H1 (cell line): Measurements from ENCODE around the gene CFAP91. TPM values are rescaled to one million over a fixed set of nuclear protein-coding genes. Genes with fewer than 3 reads are reported as not detected.

ENCODE experiments used
- CTCF ChIA-PET: fragments of 300-600 bp; sonication (Branson Sonifier 250); formaldehyde crosslinking; loops from one replicate; lab custom pipeline; 2021; ENCODE audit not compliant: partially characterized antibody; lab: Charles Lee
- POLR2A ChIA-PET: fragments of 300-600 bp; sonication (Branson Sonifier 250); formaldehyde crosslinking; loops from one replicate; lab custom pipeline; 2021; ENCODE audit warnings: inconsistent platforms; ENCODE audit not compliant: partially characterized antibody; lab: Charles Lee
- DNase-seq, 2 experiments: peaks; one replicate each; pipeline versions ENCODE4 v3.0.0 to v3.0.0-alpha.2; 2010 to 2022; ENCODE audit warnings: low spot score in 2 of 2, low read depth in 1 of 2, mixed read lengths in 1 of 2
- FAIRE-seq: peaks from 2 replicates; lab custom pipeline; 2011; peaks lifted over from hg19 to GRCh38; lab: Jason Lieb, UNC
- H2AFZ ChIP-seq: 2 replicates; pipeline ENCODE4 v1.8.1; 2012; ENCODE audit warnings: low read length, inconsistent platforms
- H2AK5ac ChIP-seq: 2 replicates; pipeline ENCODE4 v1.6.1; 2013; ENCODE audit warnings: low read depth, low read length
- H2BK120ac ChIP-seq: replicated peaks from 2 replicates; pipeline ENCODE3; 2013; ENCODE audit warnings: low read depth, low read length, inconsistent platforms
- H2BK12ac ChIP-seq: 2 replicates; pipeline ENCODE4 v1.6.1; 2013; ENCODE audit warnings: low read depth, low read length
- H2BK15ac ChIP-seq: 2 replicates; pipeline ENCODE4 v1.6.1; 2013; ENCODE audit warnings: low read length
- H2BK20ac ChIP-seq: 2 replicates; pipeline ENCODE4 v1.6.1; 2013; ENCODE audit warnings: low read length
- H2BK5ac ChIP-seq: 2 replicates; pipeline ENCODE4 v1.6.1; 2013; ENCODE audit warnings: low read depth, low read length
- H3K14ac ChIP-seq: 2 replicates; pipeline ENCODE4 v1.6.1; 2013; ENCODE audit warnings: inconsistent platforms; ENCODE audit not compliant: insufficient read length
- H3K18ac ChIP-seq: 2 replicates; pipeline ENCODE4 v1.6.1; 2013; ENCODE audit warnings: low read length; ENCODE audit errors: extremely low read depth
- H3K23ac ChIP-seq: 2 replicates; pipeline ENCODE4 v1.6.1; 2013; ENCODE audit warnings: inconsistent platforms; ENCODE audit not compliant: insufficient read length
- H3K23me2 ChIP-seq: 2 replicates; pipeline ENCODE4 v1.6.1; 2013; ENCODE audit warnings: low read depth, low read length
- H3K27ac ChIP-seq: 2 replicates; pipeline ENCODE4 v1.6.1; 2011; ENCODE audit warnings: low read depth, low read length, inconsistent platforms
- H3K27me3 ChIP-seq, 4 experiments: replicated peaks in 1 of 4; 1 replicate in 1 of 4; 2 replicates in 3 of 4; pipeline versions ENCODE4 v1.6.1 to v1.8.1; 2011 to 2013; ENCODE audit warnings: low read length in 3 of 4, mild to moderate bottlenecking in 3 of 4, inconsistent platforms in 2 of 4, mixed read lengths in 2 of 4, moderate library complexity in 1 of 4; ENCODE audit not compliant: control insufficient read depth in 3 of 4, insufficient read depth in 3 of 4; ENCODE audit errors: extremely low read depth in 1 of 4
- H3K36me3 ChIP-seq, 4 experiments: 2 replicates each; pipeline versions ENCODE4 v1.6.1 to v1.8.1; 2011 to 2013; ENCODE audit warnings: mild to moderate bottlenecking in 4 of 4, low read length in 3 of 4, moderate library complexity in 2 of 4, control low read depth in 1 of 4, inconsistent platforms in 1 of 4; ENCODE audit not compliant: insufficient read depth in 4 of 4, control insufficient read depth in 2 of 4
- H3K4ac ChIP-seq: replicated peaks from 2 replicates; pipeline ENCODE3; 2013; ENCODE audit warnings: low read length, low read depth, mixed read lengths, inconsistent platforms; ENCODE audit not compliant: insufficient read length
- H3K4me1 ChIP-seq, 4 experiments: replicated peaks in 1 of 4; 1 replicate in 1 of 4; 2 replicates in 3 of 4; pipeline versions ENCODE4 v1.6.1 to v1.8.1; 2011 to 2013; ENCODE audit warnings: low read length in 3 of 4, inconsistent platforms in 2 of 4, mixed read lengths in 1 of 4; ENCODE audit not compliant: insufficient read depth in 4 of 4, control insufficient read depth in 3 of 4
- H3K4me2 ChIP-seq, 2 experiments: 2 replicates each; pipeline versions ENCODE4 v1.6.1 to v1.8.1; 2011 to 2013; ENCODE audit warnings: low read depth in 2 of 2, low read length in 2 of 2, control low read depth in 1 of 2, inconsistent platforms in 1 of 2, mild to moderate bottlenecking in 1 of 2; ENCODE audit not compliant: insufficient read depth in 1 of 2
- H3K4me3 ChIP-seq, 4 experiments: fragments of 200-600, 300-600 bp in 1 of 4; sonication (generic), shearing (Covaris generic), sonication (Bioruptor Twin) in 1 of 4; 2 replicates each; pipeline versions ENCODE4 v1.5.1 to v1.8.1; 2011 to 2016; ENCODE audit warnings: low read length in 4 of 4, low read depth in 3 of 4, control low read depth in 2 of 4, inconsistent platforms in 2 of 4, mild to moderate bottlenecking in 2 of 4, mixed read lengths in 1 of 4, moderate library complexity in 1 of 4; ENCODE audit not compliant: insufficient read depth in 2 of 4; ENCODE audit errors: extremely low read depth in 1 of 4
- H3K56ac ChIP-seq: replicated peaks from 2 replicates; pipeline ENCODE3; 2013; ENCODE audit warnings: low read depth, mild to moderate bottlenecking, mixed read lengths, low read length, inconsistent platforms; ENCODE audit not compliant: insufficient read length
- H3K79me1 ChIP-seq: 2 replicates; pipeline ENCODE4 v1.6.1; 2013; ENCODE audit warnings: low read depth, low read length, control low read depth
- H3K79me2 ChIP-seq, 2 experiments: 2 replicates each; pipeline versions ENCODE4 v1.6.1 to v1.8.1; 2012 to 2013; ENCODE audit warnings: low read length in 2 of 2, mild to moderate bottlenecking in 2 of 2, inconsistent platforms in 1 of 2; ENCODE audit not compliant: insufficient read depth in 2 of 2, control insufficient read depth in 1 of 2
- H3K9ac ChIP-seq, 4 experiments: replicated peaks in 1 of 4; 1 replicate in 1 of 4; 2 replicates in 3 of 4; pipeline versions ENCODE4 v1.6.1 to v1.8.1; 2011 to 2013; ENCODE audit warnings: low read depth in 3 of 4, low read length in 3 of 4, control low read depth in 2 of 4, mild to moderate bottlenecking in 2 of 4, moderate library complexity in 2 of 4, inconsistent platforms in 1 of 4; ENCODE audit errors: extremely low read depth in 1 of 4
- H3K9me3 ChIP-seq, 2 experiments: 2 replicates each; pipeline versions ENCODE4 v1.6.1 to v1.8.1; 2012 to 2013; ENCODE audit warnings: mild to moderate bottlenecking in 2 of 2, moderate library complexity in 2 of 2, control low read depth in 1 of 2, inconsistent platforms in 1 of 2, low read depth in 1 of 2, low read length in 1 of 2, mixed read lengths in 1 of 2; ENCODE audit not compliant: insufficient read depth in 2 of 2
- H4K20me1 ChIP-seq, 2 experiments: replicated peaks in 1 of 2; 2 replicates each; pipeline versions ENCODE3 to v1.8.1; 2011 to 2013; ENCODE audit warnings: inconsistent platforms in 2 of 2, low read length in 2 of 2, mild to moderate bottlenecking in 1 of 2; ENCODE audit not compliant: insufficient read depth in 2 of 2, control insufficient read depth in 1 of 2
- H4K5ac ChIP-seq: 2 replicates; pipeline ENCODE4 v1.6.1; 2013; ENCODE audit warnings: low read length, low read depth, mixed read lengths, inconsistent platforms; ENCODE audit not compliant: insufficient read length
- H4K8ac ChIP-seq: 2 replicates; pipeline ENCODE4 v1.8.0; 2013; ENCODE audit warnings: mild to moderate bottlenecking, moderate library complexity, low read length, inconsistent platforms; ENCODE audit not compliant: insufficient read depth; ENCODE audit errors: extremely low read depth
- H4K91ac ChIP-seq: replicated peaks from 2 replicates; pipeline ENCODE3; 2013; ENCODE audit warnings: low read length, mixed read lengths, inconsistent platforms; ENCODE audit not compliant: insufficient read length
- BACH1 ChIP-seq: IDR thresholded peaks from 2 replicates; pipeline ENCODE4 v1.6.1; 2012; ENCODE audit warnings: low read length, improper control_type of control experiment
- CHD1 ChIP-seq: IDR thresholded peaks from 2 replicates; pipeline ENCODE4 v1.6.1; 2012; ENCODE audit warnings: low read depth, low read length, improper control_type of control experiment
- HDAC2 ChIP-seq, 2 experiments: fragments of 300-600 bp in 1 of 2; sonication (generic) in 1 of 2; IDR thresholded peaks; 2 replicates each; pipeline ENCODE4 v1.6.1; 2011 to 2012; ENCODE audit warnings: low read depth in 2 of 2, low read length in 2 of 2, mild to moderate bottlenecking in 2 of 2, moderate library complexity in 2 of 2, borderline replicate concordance in 1 of 2, inconsistent platforms in 1 of 2
- KDM5A ChIP-seq: fragments of 200-600 bp; IDR thresholded peaks from 2 replicates; pipeline ENCODE4 v1.7.1; 2012; ENCODE audit warnings: mild to moderate bottlenecking, low read length, inconsistent platforms, mixed read lengths
- MAFK ChIP-seq: IDR thresholded peaks from 2 replicates; pipeline ENCODE4 v1.6.1; 2012; ENCODE audit warnings: low read depth, mild to moderate bottlenecking, improper control_type of control experiment, low read length
- NRF1 ChIP-seq: IDR thresholded peaks from 2 replicates; pipeline ENCODE4 v1.6.1; 2011; ENCODE audit warnings: mild to moderate bottlenecking, low read depth, low read length, improper control_type of control experiment
- POLR2A ChIP-seq, 2 experiments: IDR thresholded peaks; 1 replicate in 1 of 2; 2 replicates in 1 of 2; pipeline ENCODE4 v1.6.1; 2011; ENCODE audit warnings: low read depth in 2 of 2, low read length in 2 of 2, mild to moderate bottlenecking in 2 of 2; ENCODE audit errors: control extremely low read depth in 1 of 2
- RNF2 ChIP-seq: fragments of 200-900, 300-1000 bp; sonication (generic); IDR thresholded peaks from 2 replicates; pipeline ENCODE4 v1.7.1; 2016; ENCODE audit warnings: borderline replicate concordance, low read depth, mild to moderate bottlenecking, antibody characterized with exemption, low read length; ENCODE audit not compliant: poor library complexity, severe bottlenecking; ENCODE audit errors: missing control alignments
- SP4 ChIP-seq: IDR thresholded peaks from 2 replicates; pipeline ENCODE4 v1.6.1; 2012; ENCODE audit warnings: low read length, inconsistent platforms
- TEAD4 ChIP-seq: IDR thresholded peaks from 2 replicates; pipeline ENCODE4 v1.6.1; 2012; ENCODE audit warnings: low read depth, low read length, inconsistent platforms, mixed read lengths
- polyA plus RNA-seq, 7 experiments: library from polyadenylated mRNA; depleted of rRNA in 3 of 7; stranded (reverse) in 5 of 7; unstranded in 2 of 7; fragments of >200 nt in 5 of 7; fragments of 200-250 nt in 2 of 7; gene quantifications; 1 replicate in 5 of 7; 2 replicates in 1 of 7; 4 replicates in 1 of 7; pipeline versions ENCODE4 v1.2.1 to v1.2.3, GENCODE V29; 2011 to 2013; ENCODE audit warnings: missing spikeins in 2 of 7, mixed read lengths in 2 of 7
- total RNA-seq: library from RNA; stranded (reverse); fragmentation: NEBNext Ultra II Directional; extraction: Animal tissue kit (Norgen Biotek cat#: 25700); gene quantifications from 2 replicates; pipeline ENCODE4 v1.2.1, GENCODE V29; 2021
- TF ChIP-seq, protein P1 (sequence below): IDR thresholded peaks from 2 replicates; pipeline ENCODE4 v1.6.1; 2012; ENCODE audit warnings: low read length, inconsistent platforms

The CFAP91 gene
- total and polyA plus RNA-seq, 2 of the 8 experiments (the other 6 are each of a cell fraction or from before 2014, with no cell fraction given), result 5.4 to 7.4 TPM

DNA sequence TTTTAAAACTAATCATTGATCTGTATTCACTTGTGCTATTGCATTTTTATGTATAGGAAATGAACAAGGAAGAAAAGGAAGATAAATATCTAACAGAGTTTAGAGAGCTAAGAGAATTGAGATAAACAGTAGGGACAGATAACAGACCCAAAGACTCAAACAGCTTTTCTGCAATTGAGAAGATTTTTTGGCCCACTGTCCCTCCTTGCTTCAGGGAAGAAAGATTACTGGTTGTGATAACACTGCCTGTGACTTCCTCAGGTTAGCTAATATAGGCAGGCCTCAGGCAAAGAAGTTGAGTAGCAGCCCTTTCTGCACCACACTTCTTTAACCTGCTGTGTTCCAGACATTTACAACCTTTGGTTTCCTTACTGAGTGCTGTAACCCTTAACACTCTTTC lies 22.9 kb upstream of the CFAP91 start:
- H3K36me3 ChIP-seq, result peaks cover 0 to 2% (median 0%) of the 10 kb centered on the region in 4 experiments; a peak in 3 of 8 replicates
- H3K23ac ChIP-seq, result no peak overlapping the region
- H2BK15ac ChIP-seq, result no peak overlapping the region
- H2BK20ac ChIP-seq, result no peak overlapping the region
- no peak overlapping the region for H2BK12ac ChIP-seq
- no peak overlapping the region for H2BK120ac ChIP-seq
- H2BK5ac ChIP-seq, result no peak overlapping the region
- TF ChIP-seq CHD1 (no peak), SP4 (no peak), HDAC2 (IDR thresholded peaks at IDR 0.05; ENCODE audit: borderline replicate concordance in 1 of 2, low read depth in 2 of 2, low read length in 2 of 2) (no peak), MAFK (no peak), TEAD4 (no peak), POLR2A (IDR thresholded peaks at IDR 0.05; ENCODE audit: control extremely low read depth in 1 of 2, low read depth in 2 of 2, low read length in 2 of 2) (no peak), BACH1 (no peak), KDM5A (no peak), RNF2 (no peak), NRF1 (no peak)
- TF ChIP-seq, protein P1, sequence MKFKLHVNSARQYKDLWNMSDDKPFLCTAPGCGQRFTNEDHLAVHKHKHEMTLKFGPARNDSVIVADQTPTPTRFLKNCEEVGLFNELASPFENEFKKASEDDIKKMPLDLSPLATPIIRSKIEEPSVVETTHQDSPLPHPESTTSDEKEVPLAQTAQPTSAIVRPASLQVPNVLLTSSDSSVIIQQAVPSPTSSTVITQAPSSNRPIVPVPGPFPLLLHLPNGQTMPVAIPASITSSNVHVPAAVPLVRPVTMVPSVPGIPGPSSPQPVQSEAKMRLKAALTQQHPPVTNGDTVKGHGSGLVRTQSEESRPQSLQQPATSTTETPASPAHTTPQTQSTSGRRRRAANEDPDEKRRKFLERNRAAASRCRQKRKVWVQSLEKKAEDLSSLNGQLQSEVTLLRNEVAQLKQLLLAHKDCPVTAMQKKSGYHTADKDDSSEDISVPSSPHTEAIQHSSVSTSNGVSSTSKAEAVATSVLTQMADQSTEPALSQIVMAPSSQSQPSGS, result no peak
- H2AK5ac ChIP-seq, result no peak overlapping the region
- H3K14ac ChIP-seq, result no peak overlapping the region
- no peaks in the 10 kb centered on the region for H3K79me1 ChIP-seq
- H3K9ac ChIP-seq, result no peak overlapping the region
- peaks cover 0 to 18% of the 10 kb centered on the region in 2 experiments; a peak in 2 of 4 replicates for H3K79me2 ChIP-seq
- FAIRE-seq (no peak), DNase-seq (no peak)
- H3K9me3 ChIP-seq, result no peaks in the 10 kb centered on the region
- H3K18ac ChIP-seq, result no peak overlapping the region
- no peak overlapping the region for H3K4ac ChIP-seq
- ChIA-PET POLR2A (no interaction called here), CTCF (interaction anchor here (0.6 to 3.3 kb wide), 7 partner anchors 11 to 796 kb away, joined by 3 to 21 read pairs (median 7); no protein-coding TSS in a partner anchor)
- H3K27ac ChIP-seq, result no peak overlapping the region
- no peak overlapping the region for H4K91ac ChIP-seq
- H4K20me1 ChIP-seq, result no peaks in the 10 kb centered on the region
- H3K56ac ChIP-seq, result no peak overlapping the region
- no peak overlapping the region for H4K8ac ChIP-seq
- no peaks in the 10 kb centered on the region for H3K27me3 ChIP-seq
- no peak overlapping the region for H3K4me2 ChIP-seq
- no peaks in the 10 kb centered on the region for H3K4me1 ChIP-seq
- H4K5ac ChIP-seq, result no peak overlapping the region
- H3K23me2 ChIP-seq, result peaks cover 6% of the 10 kb centered on the region
- no peak overlapping the region for H3K4me3 ChIP-seq
- 0 out of 2 replicates have a peak overlapping the region, but pooled peaks have one; percentile 79 for H2AFZ ChIP-seq
